T-helper 2 cell (primary cell): ENCODE data around the gene USHBP1.

Source experiments
- DNase-seq, 5 experiments: peaks; one replicate each; pipeline versions ENCODE4 v3.0.0 to v3.0.0-alpha.2; 2012 to 2022
- total RNA-seq, 2 donors: gene quantifications; one replicate each; lab custom pipeline; 2026; lab: John Stamatoyannopoulos, UW

The USHBP1 gene, protein sequence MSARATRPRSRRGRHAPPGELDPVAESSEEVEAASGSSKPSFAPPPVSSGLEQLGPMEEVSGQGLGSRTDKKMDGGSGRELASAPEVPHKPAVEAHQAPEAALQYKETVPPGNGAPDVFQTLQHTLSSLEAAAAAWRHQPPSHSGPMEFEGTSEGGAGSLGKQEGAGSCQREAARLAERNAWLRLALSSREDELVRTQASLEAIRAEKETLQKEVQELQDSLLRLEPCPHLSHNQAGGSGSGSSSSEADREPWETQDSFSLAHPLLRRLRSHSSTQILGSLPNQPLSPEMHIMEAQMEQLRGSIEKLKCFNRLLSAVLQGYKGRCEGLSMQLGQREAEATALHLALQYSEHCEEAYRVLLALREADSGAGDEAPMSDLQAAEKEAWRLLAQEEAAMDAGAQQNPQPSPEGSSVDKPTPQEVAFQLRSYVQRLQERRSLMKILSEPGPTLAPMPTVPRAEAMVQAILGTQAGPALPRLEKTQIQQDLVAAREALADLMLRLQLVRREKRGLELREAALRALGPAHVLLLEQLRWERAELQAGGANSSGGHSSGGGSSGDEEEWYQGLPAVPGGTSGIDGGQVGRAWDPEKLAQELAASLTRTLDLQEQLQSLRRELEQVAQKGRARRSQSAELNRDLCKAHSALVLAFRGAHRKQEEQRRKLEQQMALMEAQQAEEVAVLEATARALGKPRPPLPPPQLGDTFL
- 0 reads per million in 2 donors for total RNA-seq

DNA sequence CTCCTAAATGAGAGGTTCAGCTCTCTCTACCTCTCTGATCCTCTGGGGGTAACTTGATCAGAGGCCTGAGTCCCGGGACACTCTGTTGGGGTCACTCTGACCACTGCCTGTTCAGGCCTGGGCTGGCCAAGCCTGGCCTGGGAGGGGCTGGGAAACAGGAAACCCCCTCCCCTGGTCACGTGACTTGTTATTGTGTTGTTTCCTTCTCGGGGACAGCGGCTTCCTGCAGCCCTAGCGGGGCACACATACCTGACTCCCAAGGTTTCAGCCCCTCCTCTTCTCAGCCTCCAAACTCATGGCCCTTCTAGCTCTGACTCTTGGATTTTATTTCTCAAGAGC is at the start of gene USHBP1:
USHBP1 (minus strand) TSS at position 105 of the 339 bp plus-strand sequence. CDS start 446 bp downstream, outside the sequence.
- DNase-seq, result peak in 1 of 5 experiments; percentile 28

DNA sequence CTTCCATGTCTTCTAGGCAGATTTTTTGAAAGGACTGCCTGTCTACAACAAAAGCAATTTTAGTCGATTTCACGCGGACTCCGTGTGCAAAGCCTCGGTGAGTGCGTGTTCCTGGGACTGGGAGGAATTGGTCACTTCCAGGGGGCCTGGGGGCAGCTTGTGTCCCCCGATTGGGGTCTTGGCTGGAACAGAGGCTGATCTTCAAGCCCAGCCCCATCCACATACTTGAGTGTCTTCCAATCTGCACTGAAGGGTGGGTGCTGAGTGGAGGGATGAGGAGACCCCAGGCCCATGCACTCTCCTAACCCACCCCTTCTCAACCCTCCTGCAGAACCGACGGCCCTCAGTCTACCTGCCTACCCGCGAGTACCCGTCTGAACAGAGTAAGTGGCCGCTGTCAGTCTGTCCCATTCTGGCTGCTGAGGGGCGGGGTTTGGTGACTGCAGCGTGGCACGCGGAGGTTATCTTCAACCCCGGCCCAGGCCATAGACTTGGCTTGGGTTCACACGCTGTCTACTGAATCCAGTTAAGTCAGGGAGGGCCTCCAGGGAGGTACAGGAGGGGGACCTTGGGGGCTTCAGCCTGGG is 49.6 kb upstream of the USHBP1 start:
- DNase-seq, result no peak

DNA sequence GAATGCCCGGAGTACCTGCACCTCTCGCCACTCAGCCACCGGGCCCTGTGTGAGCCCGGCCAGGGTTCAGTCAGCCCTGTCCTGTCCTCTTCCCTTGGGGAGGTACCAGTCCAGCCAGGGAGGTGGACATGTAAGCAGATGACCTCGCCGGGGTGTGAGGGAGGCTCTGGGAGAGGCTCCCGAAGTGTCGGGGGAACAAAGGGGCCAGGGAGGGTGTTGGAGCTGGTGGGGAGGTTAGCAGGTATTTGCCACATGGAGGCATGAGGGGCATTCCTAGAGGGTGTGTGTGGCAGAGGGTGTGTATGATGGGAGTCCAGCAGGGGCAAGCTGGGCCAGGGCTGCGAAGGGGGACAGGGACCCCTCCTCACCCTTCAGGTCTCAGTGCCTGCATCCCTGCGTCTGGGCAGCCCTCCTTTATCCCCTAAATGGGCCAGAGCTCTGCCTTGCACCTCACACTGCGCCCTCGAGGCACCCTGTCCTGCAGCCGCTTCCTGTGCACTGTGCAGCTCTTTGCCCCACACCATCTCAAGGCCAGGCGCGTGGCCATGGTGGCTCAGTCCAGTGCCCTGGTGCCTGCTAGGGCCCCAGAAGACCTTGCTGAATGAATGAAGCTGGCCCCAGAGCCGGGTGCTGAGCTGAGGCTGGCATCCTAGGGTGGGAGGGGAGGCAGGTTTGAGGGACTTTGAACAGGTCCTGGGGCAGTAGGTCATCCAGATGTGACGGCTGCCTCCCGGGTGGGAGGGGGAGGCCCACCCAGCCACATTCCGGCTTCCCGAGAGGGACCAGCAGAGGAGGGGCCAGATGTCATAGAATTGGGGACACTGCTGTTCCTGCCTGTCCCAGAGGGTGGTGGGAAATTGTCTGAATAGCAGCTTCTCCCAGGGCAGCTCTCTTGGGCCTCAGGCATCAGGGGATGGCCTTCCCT is 47.9 kb upstream of the USHBP1 start:
- DNase-seq, result no peak

DNA sequence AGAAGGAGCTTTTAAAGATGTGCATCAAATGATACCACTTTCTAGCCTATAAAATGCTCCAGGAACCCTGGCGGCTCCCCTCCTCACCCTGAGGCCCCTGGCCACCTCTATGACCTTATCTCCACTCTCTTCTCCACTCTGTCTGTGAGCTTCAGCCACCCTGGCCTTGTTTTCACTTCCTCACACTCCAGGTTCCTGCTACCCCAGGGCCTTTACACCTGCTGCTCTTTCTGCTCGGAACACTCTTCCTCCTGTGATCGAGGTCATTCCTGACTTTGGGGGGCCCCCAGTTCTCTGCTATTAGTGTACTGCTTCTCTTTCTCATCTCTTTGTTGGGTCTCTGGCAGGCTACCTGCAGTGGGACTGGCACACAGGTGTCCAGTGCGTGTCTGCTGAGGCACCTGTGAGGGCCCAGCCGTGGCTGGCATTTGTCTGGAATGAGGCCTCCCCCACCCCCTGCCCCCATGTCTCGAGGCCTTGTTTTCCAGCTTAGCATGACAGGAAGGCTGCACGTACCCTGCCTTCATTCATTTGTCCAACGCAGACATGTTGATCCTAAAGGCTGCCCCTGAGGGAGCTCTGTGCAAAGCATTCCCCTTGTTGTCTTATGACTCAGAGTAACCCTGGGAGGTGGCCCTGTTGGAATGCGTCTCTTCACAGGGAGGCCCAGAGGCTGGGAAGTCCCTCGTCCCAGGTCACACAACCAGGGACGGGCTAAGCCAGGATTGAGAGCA is 47.1 kb upstream of the USHBP1 start:
- no peak for DNase-seq

DNA sequence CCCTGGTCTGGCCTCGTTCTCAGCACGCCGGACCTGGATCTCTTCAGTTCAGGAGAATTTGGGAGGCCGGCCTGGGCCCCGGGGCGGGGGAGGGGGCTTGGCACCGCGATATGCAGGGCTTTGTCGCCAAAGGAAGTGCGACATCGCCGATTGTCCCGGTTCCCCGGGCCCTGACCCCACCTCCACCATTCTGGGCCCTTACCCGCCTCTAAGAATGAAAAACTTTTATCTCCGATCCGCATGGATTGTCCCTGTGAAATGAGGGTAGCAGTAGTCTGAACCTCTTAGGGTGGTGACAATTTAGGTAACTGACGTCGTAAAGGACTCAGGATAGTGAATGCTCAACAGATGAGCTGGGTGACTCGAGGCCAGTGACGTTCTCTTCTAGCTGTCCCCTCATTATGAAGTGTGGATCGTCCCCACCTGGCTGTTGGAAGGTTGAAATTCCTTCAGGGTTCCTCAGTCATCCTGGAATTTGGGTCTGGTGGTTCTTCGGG is 45.5 kb upstream of the USHBP1 start:
- DNase-seq, result no peak

DNA sequence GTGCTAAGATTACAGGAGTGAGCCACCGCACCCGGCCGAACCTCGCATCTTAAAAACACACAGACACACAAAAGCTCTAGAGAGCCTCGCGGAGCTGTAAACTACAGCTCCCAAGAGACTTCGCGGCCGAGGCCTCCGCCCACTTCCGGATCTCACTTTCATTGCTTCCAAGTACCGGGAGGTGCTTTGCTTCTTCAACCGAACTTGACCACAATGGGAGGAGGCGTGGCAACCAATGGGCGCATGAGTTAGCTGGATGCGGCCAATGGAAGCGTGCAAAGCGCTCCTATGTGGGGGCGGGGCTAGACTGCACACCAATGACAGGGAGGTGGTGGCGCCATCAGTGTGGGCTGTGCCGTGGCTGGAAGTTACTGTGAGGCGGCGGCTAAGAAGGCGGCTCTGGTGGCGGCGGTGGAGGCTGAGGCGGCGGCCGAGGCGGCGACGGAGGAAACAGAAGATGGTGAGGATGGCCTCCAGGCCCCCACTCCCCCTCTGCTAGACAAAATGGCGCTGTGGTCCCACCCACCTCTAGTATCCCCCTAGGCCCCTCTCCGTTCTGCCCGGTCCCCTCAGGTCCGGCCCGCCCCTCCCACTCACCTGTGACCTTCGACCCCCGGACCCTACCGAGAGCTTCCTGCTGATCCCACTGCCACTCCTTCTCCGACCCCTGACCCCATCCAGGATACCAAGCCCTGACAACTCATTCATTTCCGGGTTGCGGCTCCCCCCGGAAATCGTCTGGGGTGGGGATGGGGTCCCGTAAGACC is 44.8 kb upstream of the USHBP1 start, which contains the start of gene DDA1:
DDA1 (plus strand) TSS at position 366 of the 767 bp plus-strand sequence; CDS start at position 458, 92 bp downstream.
- DNase-seq, result peak; percentile 94 to 100 (median 99)

DNA sequence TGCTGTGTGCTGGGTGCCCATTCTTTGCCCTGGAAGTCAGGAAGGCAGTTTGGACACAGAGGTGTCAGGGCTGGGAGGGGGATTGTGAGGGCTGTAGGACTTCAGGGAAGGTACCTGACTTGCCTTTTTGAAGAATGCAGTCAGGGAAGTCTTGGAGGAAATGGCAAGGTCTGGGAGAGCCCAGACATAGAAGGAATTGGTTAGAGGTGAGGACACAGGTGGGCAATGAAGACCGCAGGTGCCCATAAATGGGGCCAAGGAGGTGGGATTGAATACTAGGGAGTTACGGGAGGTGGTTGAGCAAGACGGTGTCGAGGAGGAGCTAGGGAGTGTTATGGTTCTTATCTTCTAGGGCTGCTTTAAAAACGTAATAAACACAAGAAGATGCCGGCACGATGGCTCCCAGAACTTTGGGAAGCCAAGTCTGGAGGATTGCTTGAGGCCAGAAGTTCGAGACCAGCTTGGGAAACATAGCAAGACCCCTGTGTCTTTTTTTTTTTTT is 43.4 kb upstream of the USHBP1 start:
- DNase-seq, result no peak

DNA sequence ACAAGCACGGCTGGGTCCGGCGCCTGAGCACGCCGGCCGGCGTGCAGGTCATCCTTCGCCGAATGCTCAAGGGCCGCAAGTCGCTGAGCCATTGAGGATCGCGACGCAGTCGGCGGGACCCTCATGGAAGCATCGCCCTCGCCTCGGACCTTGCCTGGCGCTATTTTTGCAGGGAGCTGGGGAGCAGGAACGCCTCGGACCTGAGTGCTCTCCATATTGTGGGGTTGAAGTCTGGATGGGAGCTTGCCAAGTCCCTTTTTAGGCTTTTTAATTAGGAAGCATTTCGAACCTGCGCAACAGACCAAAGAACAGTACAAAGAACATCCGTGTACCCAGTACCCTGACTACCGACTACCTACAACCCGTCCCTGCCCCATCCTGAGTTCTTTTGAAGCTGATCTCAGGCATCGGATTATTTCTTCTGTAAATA is 41.8 kb upstream of the USHBP1 start:
- no peak for DNase-seq

DNA sequence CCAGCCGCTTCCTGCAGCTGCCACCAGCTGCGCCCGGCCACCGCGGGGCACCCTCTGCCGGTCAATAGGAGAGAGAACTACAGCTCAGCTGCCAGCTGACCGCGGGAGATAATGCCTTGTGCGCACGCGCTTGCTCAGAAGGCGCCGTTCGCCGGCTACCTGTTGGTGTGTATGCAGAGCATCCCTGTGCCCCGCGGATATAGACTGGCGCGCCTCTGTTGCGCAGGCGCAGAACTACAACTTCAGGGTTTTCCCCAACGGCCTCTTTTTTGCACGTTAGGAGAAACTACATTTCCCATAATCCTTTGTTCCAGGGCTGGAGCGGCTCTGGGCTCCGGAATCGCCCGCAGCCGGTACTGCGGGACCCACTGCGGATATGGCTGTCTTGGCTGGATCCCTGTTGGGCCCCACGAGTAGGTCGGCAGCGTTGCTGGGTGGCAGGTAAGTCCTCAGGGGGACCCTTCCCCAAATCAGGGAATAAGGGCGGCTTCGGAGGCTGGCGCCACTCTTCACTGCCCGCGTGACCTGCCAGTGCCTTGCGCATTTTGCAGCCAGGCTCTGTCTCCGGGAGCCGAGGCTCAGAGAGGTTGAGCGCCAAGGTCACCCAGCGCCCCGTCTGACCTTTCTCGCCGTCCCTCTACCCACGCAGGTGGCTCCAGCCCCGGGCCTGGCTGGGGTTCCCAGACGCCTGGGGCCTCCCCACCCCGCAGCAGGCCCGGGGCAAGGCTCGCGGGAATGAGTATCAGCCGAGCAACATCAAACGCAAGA is 41.2 kb upstream of the USHBP1 start, which contains the start of gene MRPL34:
MRPL34 (plus strand) TSS at position 356 of the 768 bp plus-strand sequence; CDS start at position 377, 21 bp downstream.
- peak; percentile 85 to 99 (median 93) for DNase-seq

DNA sequence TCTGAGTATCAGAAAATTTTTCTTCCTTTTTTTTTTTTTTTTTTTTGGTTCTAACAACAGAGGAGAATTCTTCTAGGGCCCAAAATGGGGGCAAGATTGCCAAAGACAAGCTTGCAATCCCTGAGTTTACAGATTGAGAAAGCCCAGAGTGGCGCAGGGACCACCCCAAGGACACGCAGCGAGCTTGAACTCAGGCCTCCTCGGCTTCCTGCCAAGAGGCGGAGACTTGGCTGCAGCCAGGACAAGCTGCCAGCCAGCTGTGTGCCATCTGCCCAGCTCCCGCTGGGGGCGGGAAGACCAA is 40.6 kb upstream of the USHBP1 start:
- DNase-seq, result no peak

DNA sequence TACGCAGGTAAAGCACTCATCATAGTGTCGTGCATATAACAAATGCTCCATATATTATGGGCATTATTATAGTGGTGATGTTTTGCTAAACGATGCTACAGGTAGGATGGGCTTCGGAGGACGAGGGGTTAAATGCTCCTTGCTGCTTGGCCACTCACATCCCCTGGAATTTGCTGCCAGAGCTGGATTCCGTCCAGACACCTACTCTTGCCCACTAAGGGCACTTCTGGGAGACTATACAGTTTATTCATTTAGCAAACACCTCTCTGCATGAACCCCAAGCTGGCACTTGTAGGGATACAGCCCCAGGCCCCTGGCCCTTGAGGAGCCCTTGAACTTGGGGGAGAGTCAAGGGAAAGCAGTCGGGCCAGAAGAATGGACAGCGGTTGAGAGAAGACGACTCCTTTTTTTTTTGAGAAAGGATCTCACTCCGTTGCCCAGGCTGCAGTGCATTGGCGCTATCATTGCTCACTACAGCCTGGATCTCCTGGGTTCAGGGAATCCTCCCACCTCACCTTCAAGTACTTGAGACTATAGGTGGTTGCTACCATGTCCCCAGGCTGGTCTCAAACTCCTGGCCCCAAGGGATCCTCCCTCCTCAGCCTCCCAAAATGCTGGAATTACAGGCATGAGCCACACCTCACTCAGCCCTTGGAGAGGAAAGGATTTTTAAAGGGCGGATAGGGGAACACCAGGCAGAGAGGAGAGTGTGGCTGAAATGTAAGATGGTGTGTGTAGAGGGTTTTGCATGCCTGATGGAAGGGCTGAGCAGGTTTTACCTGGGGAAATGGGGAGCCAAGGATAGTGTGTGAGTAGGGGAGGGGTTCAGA is 40.1 kb upstream of the USHBP1 start:
- no peak for DNase-seq

DNA sequence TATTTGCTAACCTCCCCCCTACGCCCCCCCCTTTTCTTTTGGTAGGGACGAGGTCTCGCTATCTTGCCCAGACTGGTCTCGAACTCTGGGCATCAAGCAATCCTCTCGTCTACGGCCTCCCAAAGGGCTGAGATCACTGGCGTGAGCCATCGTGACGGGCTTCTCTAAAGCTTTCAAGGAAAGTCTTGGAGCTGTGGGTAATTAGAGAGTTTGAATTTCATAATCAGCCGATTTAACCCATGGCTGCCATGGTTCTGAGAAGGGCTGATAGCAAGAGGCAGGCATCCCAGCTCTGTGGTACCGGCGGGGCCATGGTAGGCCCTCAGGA is 39.4 kb upstream of the USHBP1 start:
- no peak for DNase-seq

DNA sequence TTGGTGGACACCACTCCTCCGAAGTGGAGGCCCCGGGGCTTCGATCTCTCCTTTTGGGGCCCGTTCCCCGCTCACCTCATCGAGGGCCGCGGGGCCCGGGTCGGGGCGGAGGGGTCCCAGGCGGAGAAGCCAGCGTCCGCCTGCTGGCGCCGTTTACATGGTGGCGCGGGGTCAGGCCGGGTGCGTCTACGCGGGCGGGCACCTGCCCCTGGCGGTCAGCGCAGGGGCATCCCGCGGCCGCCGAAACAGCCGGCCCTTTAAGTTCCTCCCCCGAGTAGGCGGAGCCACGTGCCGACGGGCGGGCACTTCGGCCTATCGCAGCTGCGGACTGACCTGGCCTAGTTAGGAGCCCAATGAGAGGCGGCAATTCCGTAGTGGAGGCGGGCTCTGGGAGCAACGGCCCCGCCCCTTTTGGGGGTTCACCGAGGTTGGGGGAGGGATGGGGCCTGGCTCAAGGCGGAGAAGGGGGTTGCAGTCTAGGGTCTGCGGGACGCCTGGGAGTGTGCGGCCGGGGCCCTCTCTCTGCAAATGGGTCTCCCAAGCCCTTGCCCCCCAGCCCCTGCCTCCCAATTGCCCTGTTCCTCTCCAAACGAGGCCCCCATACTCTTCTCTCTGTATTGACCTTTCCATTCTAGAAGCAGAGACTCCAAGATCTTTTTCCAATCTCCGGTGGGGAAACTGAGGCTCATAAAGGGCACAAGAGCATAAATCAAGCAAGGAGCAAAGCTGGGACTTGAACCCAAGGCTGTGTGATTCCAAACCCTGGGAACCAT is 38.8 kb upstream of the USHBP1 start, which contains the start of gene ABHD8:
ABHD8 (minus strand) TSS at position 259 of the 773 bp plus-strand sequence. CDS start 1,809 bp downstream, outside the sequence.
- peak; percentile 83 to 95 (median 90) for DNase-seq

DNA sequence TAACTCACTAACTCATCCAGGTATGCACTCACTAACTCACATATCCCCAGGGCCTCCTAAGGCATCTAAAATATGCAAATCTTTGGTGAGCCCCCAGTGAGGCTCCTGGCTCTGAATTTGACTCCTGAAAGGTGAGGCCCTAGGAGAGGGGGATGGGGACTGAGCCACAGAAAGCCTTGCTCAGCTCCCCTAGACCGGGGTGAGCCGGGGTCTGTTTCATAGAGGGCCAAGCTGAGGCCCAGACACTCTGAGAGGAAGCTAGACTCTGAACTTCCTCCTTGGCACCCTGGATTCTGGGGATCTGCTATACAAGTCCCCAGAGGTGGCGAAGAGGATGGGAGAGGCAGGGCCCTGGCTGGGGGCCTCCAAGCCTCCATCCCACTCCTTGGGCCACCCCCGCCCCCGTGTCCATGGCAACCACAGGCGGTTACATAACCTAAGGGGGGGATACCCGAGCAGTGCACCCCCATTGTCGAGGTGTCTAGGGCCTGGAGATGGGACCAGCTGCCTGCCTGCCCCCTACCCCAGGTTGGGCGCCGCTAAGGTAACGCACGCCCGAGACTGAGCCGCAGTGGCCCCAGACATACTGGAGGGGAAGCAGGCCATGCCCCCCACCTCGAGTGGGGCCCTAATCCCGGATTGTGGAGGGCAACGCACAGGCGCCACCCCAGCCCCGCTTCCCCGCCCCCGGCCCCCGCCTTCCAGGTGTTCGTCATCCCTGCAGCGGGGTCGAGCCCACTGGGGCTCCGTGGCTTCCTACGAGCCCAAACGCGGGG is 38.0 kb upstream of the USHBP1 start:
- no peak for DNase-seq

DNA sequence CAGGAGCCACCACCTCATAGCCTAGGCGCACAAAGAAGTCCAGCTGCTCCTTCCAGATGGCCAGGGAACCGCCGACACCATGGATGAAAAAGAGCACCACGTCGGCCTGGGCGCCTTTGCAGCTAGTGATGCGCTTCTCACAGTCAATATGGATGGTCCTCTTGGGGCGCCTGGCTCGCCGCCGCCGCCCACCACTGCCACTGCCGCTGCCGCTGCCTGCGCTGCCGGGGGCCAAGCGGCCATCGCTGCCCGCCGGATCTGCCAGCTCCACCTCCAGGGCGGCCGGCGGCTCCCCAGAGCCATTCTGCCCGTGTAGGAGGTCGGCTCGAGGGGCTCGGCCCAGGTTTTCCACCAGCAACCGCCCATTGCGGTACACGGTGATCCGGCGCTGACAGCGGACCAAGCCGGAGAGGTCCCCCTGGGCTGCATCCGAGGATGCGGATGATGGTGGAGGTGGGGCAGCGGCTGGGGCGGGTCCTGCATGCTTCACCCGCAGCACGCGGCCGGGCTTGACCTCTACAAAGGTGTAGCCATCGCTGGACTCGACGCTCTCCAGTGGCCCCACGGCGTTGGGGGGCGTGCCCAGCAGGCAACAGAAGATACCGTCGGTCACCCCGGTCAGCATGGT is 36.6 kb upstream of the USHBP1 start:
- DNase-seq, result no peak

DNA sequence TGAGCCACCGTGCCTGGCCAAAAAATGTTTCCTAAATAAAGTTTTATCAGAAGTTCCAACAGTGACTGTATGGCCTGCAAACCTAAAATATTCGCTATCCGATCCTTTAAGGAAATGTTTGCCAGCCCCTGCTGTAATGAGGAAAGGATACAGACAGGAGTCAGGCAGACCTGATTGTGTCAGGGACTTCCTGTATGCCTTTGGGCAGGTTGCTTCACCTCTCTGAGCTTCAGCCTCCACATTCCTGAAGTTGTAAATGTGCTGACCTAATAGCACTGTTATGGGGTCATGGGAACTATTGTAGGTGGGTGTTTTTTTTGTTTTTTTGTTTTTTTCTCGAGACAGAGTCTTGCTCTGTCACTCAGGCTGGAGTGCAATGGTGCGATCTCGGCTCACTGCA is 32.4 kb upstream of the USHBP1 start:
- DNase-seq, result no peak

DNA sequence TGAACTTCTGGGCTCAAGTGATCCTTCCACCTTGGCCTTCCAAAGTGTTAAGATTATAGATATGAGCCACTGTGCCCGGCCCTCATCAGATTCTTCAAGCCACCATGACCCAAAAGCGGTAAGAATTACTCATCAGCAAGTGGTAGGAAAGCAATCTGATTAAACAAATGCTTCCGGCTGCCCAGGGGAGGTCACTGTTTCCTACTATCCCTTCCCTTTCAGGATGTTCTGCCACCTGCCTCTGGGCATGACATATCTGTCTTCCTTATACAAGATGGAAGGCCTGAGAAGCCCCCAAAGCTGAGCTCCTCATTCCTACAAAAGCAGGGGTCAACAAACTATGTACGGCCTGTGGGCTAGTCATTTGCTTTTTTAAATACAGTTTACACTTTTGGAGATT is 31.7 kb upstream of the USHBP1 start:
- DNase-seq, result no peak
